ENCODE data around the gene KIAA0930. TPM values are rescaled to one million over a fixed set of nuclear protein-coding genes. Genes with fewer than 3 reads are reported as not detected.
A peak's percentile ranks its signal among the peaks of the same experiment; 100 is the strongest.

Gene KIAA0930
- total RNA-seq, 1 donor from 2014 or later = 89.2 TPM

DNA sequence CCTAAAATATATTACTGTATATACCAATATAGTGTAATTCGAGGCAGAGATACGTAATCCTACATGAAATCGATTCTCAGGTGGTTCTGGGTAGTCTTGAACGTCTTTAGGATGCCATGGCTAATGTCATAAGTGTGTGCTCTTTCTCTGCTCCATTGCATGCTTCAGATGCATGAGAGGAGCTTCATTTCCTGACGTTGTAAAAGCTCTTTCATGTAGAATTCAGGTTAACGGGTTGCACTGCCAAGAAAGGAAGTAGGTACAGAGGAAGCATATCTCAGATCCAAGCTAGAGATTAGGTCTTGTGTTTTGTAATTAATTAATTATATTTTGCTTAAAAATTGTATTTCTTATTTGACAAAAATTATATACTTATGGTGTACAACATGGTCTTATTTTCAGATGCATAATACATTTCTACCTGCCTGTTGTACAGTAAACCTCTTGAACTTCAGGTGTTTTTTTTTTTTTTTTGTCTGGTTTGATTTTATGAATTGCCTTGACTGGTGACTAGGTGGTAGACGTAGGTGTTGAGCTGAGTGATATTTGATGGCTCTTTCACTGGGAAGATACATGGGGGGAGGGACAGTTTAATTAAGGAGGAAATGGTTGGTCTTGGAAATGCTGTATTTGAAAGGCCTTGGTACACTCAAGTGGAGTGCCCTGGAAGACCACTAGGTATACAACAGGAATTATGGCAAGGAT is 67.7 kb downstream of the KIAA0930 start:
- peaks cover 100% of the 10 kb centered on the region for H3K36me3 ChIP-seq
- no peak overlapping the region for H3K27ac ChIP-seq
- no peaks in the 10 kb centered on the region for H3K4me1 ChIP-seq
- H3K9me3 ChIP-seq = no peaks in the 10 kb centered on the region
- TF ChIP-seq, protein P1, sequence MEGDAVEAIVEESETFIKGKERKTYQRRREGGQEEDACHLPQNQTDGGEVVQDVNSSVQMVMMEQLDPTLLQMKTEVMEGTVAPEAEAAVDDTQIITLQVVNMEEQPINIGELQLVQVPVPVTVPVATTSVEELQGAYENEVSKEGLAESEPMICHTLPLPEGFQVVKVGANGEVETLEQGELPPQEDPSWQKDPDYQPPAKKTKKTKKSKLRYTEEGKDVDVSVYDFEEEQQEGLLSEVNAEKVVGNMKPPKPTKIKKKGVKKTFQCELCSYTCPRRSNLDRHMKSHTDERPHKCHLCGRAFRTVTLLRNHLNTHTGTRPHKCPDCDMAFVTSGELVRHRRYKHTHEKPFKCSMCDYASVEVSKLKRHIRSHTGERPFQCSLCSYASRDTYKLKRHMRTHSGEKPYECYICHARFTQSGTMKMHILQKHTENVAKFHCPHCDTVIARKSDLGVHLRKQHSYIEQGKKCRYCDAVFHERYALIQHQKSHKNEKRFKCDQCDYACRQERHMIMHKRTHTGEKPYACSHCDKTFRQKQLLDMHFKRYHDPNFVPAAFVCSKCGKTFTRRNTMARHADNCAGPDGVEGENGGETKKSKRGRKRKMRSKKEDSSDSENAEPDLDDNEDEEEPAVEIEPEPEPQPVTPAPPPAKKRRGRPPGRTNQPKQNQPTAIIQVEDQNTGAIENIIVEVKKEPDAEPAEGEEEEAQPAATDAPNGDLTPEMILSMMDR (IDR thresholded peaks at IDR 0.05) = no peak
- DNase-seq = no peak
- no peak overlapping the region for H3K4me3 ChIP-seq
- intact Hi-C loops (cut with DNase I) = no loop called here
- no peak for ATAC-seq
- no peaks in the 10 kb centered on the region for H3K27me3 ChIP-seq (ENCODE audit: low read depth)

DNA sequence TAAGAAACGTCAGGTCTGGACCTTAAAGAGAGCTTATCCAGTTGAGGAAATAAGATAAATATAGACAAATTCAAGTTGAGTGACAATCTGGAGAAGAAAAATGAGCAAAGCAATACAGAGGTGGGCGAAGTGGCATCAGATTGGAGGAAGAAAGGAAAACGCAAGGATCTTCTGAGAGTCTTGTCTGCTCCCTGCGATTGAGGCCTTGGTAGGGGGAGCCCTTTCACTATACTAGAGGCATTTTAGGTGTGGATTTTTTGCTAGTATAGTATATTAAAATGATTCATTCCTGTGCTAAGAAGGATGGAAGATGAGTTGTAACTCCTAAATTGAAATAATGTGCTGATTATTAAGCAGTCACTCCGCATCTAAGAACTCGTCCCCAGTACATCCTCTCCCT is 68.9 kb downstream of the KIAA0930 start:
- intact Hi-C loops (cut with DNase I) = no loop called here
- ATAC-seq (no peak), DNase-seq (no peak)
- Histone ChIP-seq H3K27me3 (ENCODE audit: low read depth) (no peaks in the 10 kb centered on the region), H3K9me3 (no peaks in the 10 kb centered on the region), H3K4me3 (no peak overlapping the region), H3K27ac (no peak overlapping the region), H3K36me3 (peaks cover 93% of the 10 kb centered on the region), H3K4me1 (peaks cover 6% of the 10 kb centered on the region)
- TF ChIP-seq, protein P1 (IDR thresholded peaks at IDR 0.05) = no peak

DNA sequence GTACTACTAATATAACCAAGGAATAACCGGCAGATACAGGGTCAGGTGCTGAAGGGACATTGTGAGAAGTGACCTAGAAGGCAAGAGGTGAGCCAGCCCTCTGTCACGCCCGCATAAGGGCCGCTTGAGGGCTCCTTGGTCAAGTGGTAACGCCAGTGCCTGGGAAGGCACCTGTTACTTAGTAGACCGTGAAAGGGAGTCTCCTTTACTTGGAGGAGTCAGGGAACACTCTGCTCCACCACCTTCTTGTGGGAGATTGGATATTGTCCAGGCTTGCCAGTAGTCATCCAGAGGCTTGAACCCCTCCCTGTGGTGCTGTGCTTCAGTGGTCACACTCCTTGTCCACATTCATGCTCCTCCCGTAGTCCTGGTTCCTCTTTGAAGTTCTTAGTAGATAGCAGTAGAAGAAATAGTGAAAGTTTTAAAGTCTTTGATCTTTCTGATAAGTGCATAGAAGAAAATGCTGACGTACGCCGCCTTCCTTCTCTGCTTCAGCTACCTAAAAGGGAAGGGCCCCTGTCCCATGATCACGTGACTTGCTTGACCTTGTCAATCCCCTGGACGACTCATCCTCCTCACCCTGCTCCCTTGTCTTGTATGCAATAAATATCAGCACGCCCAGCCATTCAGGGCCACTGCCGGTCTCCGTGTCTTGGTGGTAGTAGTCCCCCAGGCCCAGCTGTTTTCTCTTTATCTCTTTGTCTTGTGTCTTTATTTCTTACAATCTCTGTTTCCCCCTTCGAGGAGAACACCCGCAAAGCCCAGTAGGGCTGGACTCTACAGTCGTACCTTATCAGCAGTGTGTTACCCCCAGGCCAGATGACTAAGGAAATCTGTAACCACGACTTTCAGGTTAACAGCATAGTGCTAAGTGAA is 70.9 kb downstream of the KIAA0930 start:
- no peaks in the 10 kb centered on the region for H3K27me3 ChIP-seq (ENCODE audit: low read depth)
- no peak overlapping the region for H3K27ac ChIP-seq
- intact Hi-C loops (cut with DNase I) = no loop called here
- TF ChIP-seq, protein P1 (IDR thresholded peaks at IDR 0.05) = no peak
- H3K9me3 ChIP-seq = no peaks in the 10 kb centered on the region
- ATAC-seq (no peak), DNase-seq (no peak)
- H3K4me1 ChIP-seq = peaks cover 26% of the 10 kb centered on the region
- H3K4me3 ChIP-seq = no peak overlapping the region
- H3K36me3 ChIP-seq = peaks cover 79% of the 10 kb centered on the region

DNA sequence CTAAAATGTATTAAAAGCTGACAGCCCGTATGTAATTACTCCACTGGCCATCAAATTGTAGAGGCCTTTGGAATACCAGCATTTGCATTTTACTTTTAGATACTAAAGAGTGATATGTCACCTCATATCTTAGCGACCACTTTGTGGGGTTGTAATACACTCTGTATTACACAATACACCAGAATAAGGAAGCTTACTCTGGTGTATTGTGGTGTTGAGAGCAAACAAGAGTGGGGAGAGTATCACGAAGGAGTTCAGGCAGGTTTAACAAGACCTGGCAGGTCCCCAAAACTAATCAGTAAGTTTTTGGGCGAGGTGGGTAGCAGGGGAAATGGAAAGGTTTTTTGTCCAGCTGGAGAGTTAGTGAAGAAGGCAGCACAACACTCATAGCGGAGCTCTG is 73.8 kb downstream of the KIAA0930 start:
- TF ChIP-seq, protein P1 (IDR thresholded peaks at IDR 0.05) = no peak
- ATAC-seq (no peak), DNase-seq (no peak)
- Histone ChIP-seq H3K27me3 (ENCODE audit: low read depth) (no peaks in the 10 kb centered on the region), H3K4me1 (peaks cover 40% of the 10 kb centered on the region), H3K4me3 (no peak overlapping the region), H3K27ac (no peak overlapping the region), H3K36me3 (peaks cover 50% of the 10 kb centered on the region), H3K9me3 (no peaks in the 10 kb centered on the region)
- intact Hi-C loops (cut with DNase I) = no loop called here

DNA sequence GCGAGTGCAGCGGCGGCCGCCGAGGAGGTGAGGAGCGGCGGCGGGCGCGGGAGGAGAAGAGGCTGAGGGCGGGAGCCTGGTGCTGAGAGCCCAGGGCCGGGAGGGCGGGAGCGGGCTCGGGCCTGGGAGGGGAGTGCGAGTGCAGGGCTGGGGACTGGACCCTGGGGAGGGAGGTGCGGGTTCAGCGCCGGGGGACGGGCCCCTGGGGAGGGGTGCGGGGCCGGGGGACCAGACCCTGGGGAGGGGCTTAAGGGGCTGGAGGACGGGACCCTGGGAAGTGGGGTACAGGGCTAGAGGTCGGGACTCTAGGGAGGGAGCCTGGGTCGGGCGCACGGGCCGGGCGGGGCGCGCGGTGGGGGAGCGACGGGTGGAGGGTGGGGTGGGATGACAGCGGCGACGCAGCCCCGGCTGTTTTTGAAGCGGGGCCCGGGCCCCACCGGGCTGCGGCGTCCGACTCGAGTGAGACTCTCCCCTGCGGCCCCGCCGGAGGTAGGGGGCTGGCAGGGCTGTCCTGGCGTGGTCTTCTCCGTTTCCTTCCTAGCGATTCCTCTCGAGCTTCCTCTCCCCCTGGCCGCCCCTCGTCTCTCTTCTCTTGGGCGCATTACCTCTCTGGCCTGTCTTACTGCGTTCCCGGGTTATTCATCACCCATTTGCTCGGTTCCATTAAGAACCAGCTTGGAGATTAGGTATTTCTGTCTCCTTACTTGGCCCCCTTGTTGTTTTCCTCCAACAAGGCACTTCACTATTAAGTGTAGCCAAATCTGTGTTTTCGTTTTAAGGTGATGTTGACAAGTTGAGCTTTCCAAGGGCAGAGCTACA is 76.2 kb downstream of the KIAA0930 start:
- DNase-seq (peak; percentile 55), ATAC-seq (peak; percentile 57 to 59)
- TF ChIP-seq, protein P1 (IDR thresholded peaks at IDR 0.05) = no peak
- H3K27me3 ChIP-seq (ENCODE audit: low read depth) = no peaks in the 10 kb centered on the region
- H3K4me1 ChIP-seq = peaks cover 57% of the 10 kb centered on the region
- H3K9me3 ChIP-seq = no peaks in the 10 kb centered on the region
- peak overlapping the region; percentile 77 for H3K4me3 ChIP-seq
- H3K27ac ChIP-seq = peak overlapping the region; percentile 93
- peaks cover 26% of the 10 kb centered on the region for H3K36me3 ChIP-seq
- intact Hi-C loops (cut with DNase I) = no loop called here

Measured in lower lobe of right lung (tissue), 2 donors.